MM.1S (cell line): ENCODE data around the gene SLC25A4.

Experiments
- DNase-seq: peaks from one replicate; pipeline ENCODE4 v3.0.0-alpha.2; 2015
- H2AFZ ChIP-seq: fragments of 300-600 bp; sonication (generic); 2 replicates; pipeline ENCODE4 v1.6.0; 2016; ENCODE audit warnings: antibody characterized with exemption, low read length
- H3F3A ChIP-seq: fragments of 300-600 bp; sonication (generic); 2 replicates; pipeline ENCODE4 v1.6.1; 2016; ENCODE audit warnings: mild to moderate bottlenecking, antibody characterized with exemption, low read length, moderate library complexity, mixed read lengths; ENCODE audit not compliant: insufficient read depth
- H3K27ac ChIP-seq: fragments of 300-600 bp; sonication (generic); 2 replicates; pipeline ENCODE4 v1.5.1; 2016; ENCODE audit warnings: mild to moderate bottlenecking, low read length
- H3K27me3 ChIP-seq: fragments of 300-600 bp; sonication (generic); replicated peaks from 2 replicates; pipeline ENCODE4 v1.6.0; 2016; ENCODE audit warnings: low read length; ENCODE audit not compliant: insufficient read depth
- H3K36me3 ChIP-seq: fragments of 300-600 bp; sonication (generic); replicated peaks from 2 replicates; pipeline ENCODE4 v1.6.1; 2016; ENCODE audit warnings: mild to moderate bottlenecking, low read length, mixed read lengths; ENCODE audit not compliant: insufficient read depth
- H3K4me1 ChIP-seq: fragments of 300-600 bp; sonication (generic); 2 replicates; pipeline ENCODE4 v1.6.1; 2016; ENCODE audit warnings: low read length, mixed read lengths
- H3K4me2 ChIP-seq: fragments of 300-600 bp; sonication (generic); 2 replicates; pipeline ENCODE4 v1.6.0; 2016; ENCODE audit warnings: low read depth, low read length
- H3K4me3 ChIP-seq: fragments of 300-600 bp; sonication (generic); 2 replicates; pipeline ENCODE4 v1.5.1; 2016; ENCODE audit warnings: low read length, mixed read lengths
- H3K79me2 ChIP-seq: fragments of 300-600 bp; sonication (generic); 2 replicates; pipeline ENCODE4 v1.6.1; 2016; ENCODE audit warnings: mixed run types, low read length, mixed read lengths
- H3K9ac ChIP-seq: fragments of 300-600 bp; sonication (generic); 2 replicates; pipeline ENCODE4 v1.6.1; 2016; ENCODE audit warnings: low read length, mixed read lengths
- H3K9me2 ChIP-seq: fragments of 300-600 bp; sonication (generic); replicated peaks from 2 replicates; pipeline ENCODE4 v1.6.1; 2016; ENCODE audit warnings: mild to moderate bottlenecking, low read length, mixed read lengths; ENCODE audit not compliant: insufficient read depth
- H3K9me3 ChIP-seq: fragments of 300-600 bp; sonication (generic); replicated peaks from 2 replicates; pipeline ENCODE4 v1.6.1; 2016; ENCODE audit warnings: mild to moderate bottlenecking, low read length, mixed read lengths; ENCODE audit not compliant: insufficient read depth
- H4K20me1 ChIP-seq: fragments of 300-600 bp; sonication (generic); 2 replicates; pipeline ENCODE4 v1.6.1; 2016; ENCODE audit warnings: mild to moderate bottlenecking, low read length, moderate library complexity, mixed read lengths; ENCODE audit not compliant: insufficient read depth
- CTCF ChIP-seq: fragments of 300-600 bp; sonication (generic); IDR thresholded peaks from 2 replicates; pipeline ENCODE4 v1.5.1; 2016; ENCODE audit warnings: antibody characterized with exemption, low read length, mixed read lengths
- EZH2 ChIP-seq: fragments of 300-600 bp; sonication (generic); optimal IDR thresholded peaks from 2 replicates; pipeline ENCODE3; 2017; ENCODE audit warnings: low read depth, mild to moderate bottlenecking, antibody characterized with exemption, low read length, mixed read lengths
- EZH2phosphoT487 ChIP-seq: fragments of 300-600 bp; sonication (generic); IDR thresholded peaks from 2 replicates; pipeline ENCODE4 v1.6.1; 2018; ENCODE audit warnings: antibody characterized with exemption, low read length

The SLC25A4 gene

GRCh38 chr4:185143601-185143969, 519 bp downstream of the SLC25A4 start:
- peak; percentile 48 for DNase-seq
- peaks cover 32% of the 10 kb centered on the region for H3K79me2 ChIP-seq
- H3K9me3 ChIP-seq, result no peaks in the 10 kb centered on the region
- H3K27ac ChIP-seq, result no peak overlapping the region
- H3K4me1 ChIP-seq, result peaks cover 16% of the 10 kb centered on the region
- H3K9me2 ChIP-seq, result no peaks in the 10 kb centered on the region
- H4K20me1 ChIP-seq, result 0 out of 2 replicates have a peak, but pooled peaks cover 3% of the 10 kb centered on the region
- H3K4me2 ChIP-seq, result peak overlapping the region; percentile 88
- no peaks in the 10 kb centered on the region for H3F3A ChIP-seq
- peak overlapping the region; percentile 55 for H3K9ac ChIP-seq
- H2AFZ ChIP-seq, result peak overlapping the region; percentile 46; the same call in 1 of the 2 replicates
- no peaks in the 10 kb centered on the region; the same call in 1 of the 2 replicates for H3K36me3 ChIP-seq
- no peaks in the 10 kb centered on the region for H3K27me3 ChIP-seq
- TF ChIP-seq EZH2phosphoT487, result no peak
- no peak for TF ChIP-seq CTCF
- no peak for TF ChIP-seq EZH2
- H3K4me3 ChIP-seq, result peak overlapping the region; percentile 77

DNA sequence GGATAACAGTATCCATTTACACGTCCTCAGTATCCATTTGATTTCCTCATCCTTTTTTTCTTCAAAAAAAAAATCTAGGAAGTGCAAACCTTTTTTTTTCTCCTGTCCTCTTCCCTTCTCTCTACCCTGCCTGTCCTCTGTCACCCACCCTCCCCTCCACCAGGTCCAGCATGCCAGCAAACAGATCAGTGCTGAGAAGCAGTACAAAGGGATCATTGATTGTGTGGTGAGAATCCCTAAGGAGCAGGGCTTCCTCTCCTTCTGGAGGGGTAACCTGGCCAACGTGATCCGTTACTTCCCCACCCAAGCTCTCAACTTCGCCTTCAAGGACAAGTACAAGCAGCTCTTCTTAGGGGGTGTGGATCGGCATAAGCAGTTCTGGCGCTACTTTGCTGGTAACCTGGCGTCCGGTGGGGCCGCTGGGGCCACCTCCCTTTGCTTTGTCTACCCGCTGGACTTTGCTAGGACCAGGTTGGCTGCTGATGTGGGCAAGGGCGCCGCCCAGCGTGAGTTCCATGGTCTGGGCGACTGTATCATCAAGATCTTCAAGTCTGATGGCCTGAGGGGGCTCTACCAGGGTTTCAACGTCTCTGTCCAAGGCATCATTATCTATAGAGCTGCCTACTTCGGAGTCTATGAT, 1.7 kb downstream of the SLC25A4 start:
- no peaks in the 10 kb centered on the region for H3K27me3 ChIP-seq
- peak overlapping the region; percentile 77; the same call in 1 of the 2 replicates for H3K4me3 ChIP-seq
- no peaks in the 10 kb centered on the region; the same call in 1 of the 2 replicates for H3K36me3 ChIP-seq
- H3K4me1 ChIP-seq, result peaks cover 16% of the 10 kb centered on the region
- H3K27ac ChIP-seq, result no peak overlapping the region
- H3K9me3 ChIP-seq, result no peaks in the 10 kb centered on the region
- no peak for TF ChIP-seq EZH2
- no peak for TF ChIP-seq CTCF
- no peak for TF ChIP-seq EZH2phosphoT487
- H4K20me1 ChIP-seq, result 0 out of 2 replicates have a peak, but pooled peaks cover 3% of the 10 kb centered on the region
- no peak overlapping the region for H3K9ac ChIP-seq
- no peaks in the 10 kb centered on the region for H3F3A ChIP-seq
- no peak for DNase-seq
- H3K9me2 ChIP-seq, result no peaks in the 10 kb centered on the region
- H3K4me2 ChIP-seq, result peak overlapping the region; percentile 88
- no peak overlapping the region for H2AFZ ChIP-seq
- peaks cover 32% of the 10 kb centered on the region for H3K79me2 ChIP-seq

DNA sequence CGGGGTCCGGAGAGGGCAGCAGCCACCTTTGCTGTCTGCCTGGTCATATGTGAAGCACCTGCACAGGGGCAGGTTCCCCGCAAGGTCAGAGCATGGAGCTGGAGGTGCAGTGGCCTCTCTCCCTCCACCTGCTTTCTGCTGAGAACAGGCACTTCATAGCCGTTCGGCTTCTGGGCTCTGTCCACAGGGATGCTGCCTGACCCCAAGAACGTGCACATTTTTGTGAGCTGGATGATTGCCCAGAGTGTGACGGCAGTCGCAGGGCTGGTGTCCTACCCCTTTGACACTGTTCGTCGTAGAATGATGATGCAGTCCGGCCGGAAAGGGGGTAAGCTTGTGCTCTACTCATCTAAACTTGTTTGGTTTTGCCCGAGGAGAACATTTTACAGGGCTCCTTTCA, 2.5 kb downstream of the SLC25A4 start:
- Histone ChIP-seq H3K9me3 (no peaks in the 10 kb centered on the region), H3K27me3 (no peaks in the 10 kb centered on the region), H3K9me2 (no peaks in the 10 kb centered on the region), H3K4me2 (no peak overlapping the region), H3F3A (no peaks in the 10 kb centered on the region), H2AFZ (no peak overlapping the region), H3K79me2 (peaks cover 32% of the 10 kb centered on the region), H3K27ac (no peak overlapping the region), H3K4me1 (peaks cover 16% of the 10 kb centered on the region), H3K9ac (no peak overlapping the region), H3K4me3 (no peak overlapping the region), H3K36me3 (no peaks in the 10 kb centered on the region; the same call in 1 of the 2 replicates), H4K20me1 (0 out of 2 replicates have a peak, but pooled peaks cover 3% of the 10 kb centered on the region)
- no peak for TF ChIP-seq EZH2
- TF ChIP-seq CTCF, result no peak
- no peak for TF ChIP-seq EZH2phosphoT487
- DNase-seq, result no peak
